ENCODE data around the gene ULK4.
A peak's percentile ranks its signal among the peaks of the same experiment; 100 is the strongest.
"Not testable (repeated sequence)": the region's sequence is repeated elsewhere in the genome, so short reads cannot be mapped to it uniquely, and the experiment has no call there.

Gene ULK4

DNA sequence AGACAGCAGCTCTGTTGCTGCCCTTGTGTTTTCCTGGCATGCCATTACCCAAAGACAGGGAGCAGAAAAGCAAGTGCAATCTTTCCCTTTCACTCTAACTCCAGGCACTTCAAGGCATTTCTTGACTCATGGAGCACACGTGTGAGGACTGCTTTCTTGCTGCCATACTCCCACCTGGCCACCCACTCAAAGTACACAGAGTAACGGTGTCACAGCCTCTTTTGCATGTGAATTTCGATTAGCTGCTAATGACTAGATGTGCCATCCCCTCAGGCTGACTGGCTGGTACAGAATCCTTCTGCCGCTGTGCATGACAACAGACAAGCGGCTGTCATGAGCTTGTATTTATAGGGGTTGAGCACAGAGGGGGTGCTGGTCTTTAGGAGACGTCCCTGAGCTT lies 382.0 kb downstream of the ULK4 start:
- DNase-seq (ENCODE audit: low spot score), result no peak

DNA sequence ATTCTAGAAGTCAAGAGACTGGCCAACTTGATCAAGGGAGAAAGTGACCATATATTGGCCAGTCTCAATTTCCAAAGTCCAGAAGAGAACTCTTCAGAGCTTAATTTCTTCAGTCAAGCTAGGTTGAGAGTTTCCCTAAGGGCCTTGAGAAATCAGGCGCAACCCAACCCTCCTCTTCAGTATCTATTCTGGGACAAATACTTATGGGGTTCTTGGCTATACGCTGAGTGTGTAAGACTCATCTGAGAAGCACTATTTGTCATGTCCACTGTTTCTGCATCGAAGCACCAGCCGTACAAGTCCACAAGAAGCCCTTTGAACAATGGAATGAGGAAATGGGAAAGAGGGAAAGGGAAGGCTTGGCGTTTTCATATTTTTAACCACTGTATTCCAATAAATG lies 383.1 kb downstream of the ULK4 start:
- DNase-seq (ENCODE audit: low spot score), result no peak

DNA sequence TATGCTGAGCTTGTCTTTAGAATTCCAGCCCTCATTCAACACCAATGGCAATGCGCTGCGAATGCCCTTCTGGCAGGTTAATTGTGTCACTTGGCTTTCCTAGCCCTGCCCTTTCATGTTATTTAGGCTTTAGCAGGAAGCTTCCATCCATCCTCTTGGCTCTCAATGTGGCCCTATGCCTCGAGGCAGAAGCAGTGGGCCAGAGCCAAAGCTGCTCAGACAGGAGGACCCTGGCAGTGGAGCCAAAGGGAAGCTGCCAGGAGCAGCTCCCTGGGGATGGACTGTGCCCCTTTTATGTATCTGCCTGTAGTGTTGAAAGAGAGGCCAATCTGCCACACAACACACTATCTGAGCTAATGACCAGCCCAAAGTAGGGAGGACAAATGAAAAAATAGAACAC lies 386.2 kb downstream of the ULK4 start:
- DNase-seq (ENCODE audit: low spot score), result peak; percentile 11

DNA sequence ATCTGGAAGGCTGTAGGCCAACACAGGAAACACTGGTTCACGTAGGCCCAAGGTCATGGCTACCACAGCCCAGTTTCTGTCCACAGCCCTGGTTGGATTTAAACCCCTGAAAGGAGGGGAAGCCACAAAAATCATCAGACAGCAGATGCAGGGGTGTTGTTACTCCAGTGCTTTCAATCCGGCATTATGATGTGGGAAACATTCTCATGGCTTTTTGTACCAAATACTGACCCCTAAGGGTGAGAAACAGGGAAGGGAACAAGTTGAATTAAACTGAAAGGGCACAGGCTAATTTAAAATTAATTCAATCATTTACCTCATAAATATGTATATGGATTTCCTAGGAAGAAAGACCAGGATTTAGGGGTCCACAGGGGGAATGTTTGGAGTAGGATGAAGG lies 387.0 kb downstream of the ULK4 start:
- DNase-seq (ENCODE audit: low spot score), result peak; percentile 20

DNA sequence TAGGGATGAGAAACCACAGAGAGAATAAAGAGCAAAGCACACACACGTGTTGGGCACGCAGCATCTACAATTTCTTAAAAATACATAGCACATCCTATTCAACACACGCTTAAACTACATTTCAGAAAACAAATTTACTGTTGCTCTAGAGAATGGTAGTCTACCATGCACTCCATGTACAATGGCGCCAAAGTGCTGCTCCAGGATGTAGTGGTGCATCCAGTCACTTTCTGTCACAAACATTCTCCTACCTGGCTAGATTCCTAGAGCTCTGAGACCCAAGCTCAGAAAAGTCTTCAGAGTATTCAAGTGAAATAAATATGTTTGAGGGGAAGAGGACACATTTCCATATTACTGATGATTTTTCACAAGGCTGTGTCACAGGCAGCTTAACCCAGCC lies 388.3 kb downstream of the ULK4 start:
- no peak for DNase-seq (ENCODE audit: low spot score)

DNA sequence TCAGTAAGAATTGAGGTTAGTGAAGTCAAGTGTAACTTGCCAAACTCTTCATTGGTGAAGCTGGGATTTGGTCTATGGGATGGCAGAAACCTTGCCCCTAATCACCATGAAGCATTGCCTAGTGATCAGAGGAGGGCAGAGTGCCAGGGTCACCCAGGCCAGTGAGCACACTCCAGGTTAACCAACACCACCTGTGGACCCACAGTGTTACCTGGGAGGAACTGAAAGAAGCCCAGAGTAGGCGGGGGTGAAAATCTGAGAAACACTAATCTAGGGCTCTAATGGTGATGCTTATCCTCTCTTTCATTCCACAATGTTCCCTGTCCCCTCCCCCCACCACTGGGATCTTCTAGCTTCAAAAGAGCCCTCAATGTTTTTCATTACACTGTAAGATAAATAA lies 389.8 kb downstream of the ULK4 start:
- no peak for DNase-seq (ENCODE audit: low spot score)

DNA sequence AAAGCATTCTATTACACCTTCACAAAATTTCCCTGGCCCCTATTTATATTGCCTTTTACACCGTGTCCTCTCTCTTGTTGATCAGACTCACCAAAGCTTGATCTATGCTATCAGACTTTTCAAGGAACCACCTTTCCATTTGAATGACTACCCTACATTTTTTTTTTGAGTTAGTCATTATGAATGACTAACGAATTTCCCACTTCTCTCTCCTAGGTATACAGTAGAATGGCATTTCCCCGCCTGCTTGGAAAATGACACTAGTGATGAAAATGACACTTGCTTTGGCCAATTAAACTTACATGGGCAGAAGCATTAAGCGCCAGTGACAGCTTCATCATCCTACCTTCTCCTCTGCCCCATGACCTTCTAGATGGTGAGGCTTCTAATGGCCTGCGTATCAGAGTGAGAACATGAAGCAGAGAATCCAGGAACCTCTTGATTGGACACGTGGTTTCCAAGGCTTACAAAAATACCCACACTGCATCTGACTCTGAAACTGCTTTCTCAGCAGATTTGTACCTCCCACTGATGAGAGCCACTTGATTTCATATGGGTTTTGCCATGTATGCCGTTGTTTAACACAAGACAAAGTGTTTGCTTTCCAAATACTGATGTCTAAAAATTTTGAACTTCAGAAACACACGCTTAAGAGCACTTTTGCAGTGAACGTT lies 392.1 kb downstream of the ULK4 start:
- DNase-seq (ENCODE audit: low spot score), result no peak

DNA sequence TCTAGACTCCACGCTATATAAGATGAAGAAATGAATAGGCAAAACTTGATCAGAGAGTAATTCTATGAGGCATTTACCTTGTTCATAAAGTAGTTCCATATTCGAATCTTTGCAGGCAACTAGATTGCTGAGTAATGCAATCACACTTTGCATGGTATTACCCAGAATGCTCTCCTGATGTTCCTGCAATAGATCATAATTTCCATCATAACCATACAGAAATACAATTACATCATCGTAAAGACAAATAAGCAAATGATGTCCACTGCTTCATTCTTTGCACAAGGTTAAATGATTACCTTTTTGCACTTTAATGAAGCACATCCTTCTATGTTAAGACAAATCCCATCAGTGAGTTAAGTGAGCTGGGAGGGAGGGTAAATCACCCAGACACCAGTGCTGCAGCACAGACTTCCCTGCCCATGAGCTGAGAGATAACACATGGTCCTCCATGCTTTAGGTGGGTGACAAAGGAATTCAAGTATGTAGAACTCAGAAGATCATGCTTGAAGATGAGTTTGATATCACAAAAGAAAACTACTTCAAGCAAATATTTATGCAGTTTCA lies 395.9 kb downstream of the ULK4 start:
- DNase-seq (ENCODE audit: low spot score), result no peak

DNA sequence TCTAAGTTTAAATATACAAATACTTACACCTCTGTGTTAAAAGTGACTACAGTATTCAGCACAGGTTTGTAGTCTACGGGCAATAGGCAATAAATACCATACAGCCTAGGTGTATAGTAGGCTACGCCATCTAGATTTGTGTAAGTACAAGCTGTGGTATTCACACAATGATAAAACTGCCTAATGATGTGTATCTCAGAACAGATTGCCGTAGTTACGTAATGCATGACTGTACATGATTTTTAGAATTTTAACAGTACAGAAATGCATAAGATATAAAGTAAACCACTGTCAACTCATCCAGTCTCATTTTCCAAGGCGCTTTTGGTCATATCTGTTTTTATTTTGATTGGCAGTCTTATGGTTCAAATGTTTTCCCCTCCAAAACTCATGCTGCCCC lies 396.9 kb downstream of the ULK4 start:
- no peak for DNase-seq (ENCODE audit: low spot score)

DNA sequence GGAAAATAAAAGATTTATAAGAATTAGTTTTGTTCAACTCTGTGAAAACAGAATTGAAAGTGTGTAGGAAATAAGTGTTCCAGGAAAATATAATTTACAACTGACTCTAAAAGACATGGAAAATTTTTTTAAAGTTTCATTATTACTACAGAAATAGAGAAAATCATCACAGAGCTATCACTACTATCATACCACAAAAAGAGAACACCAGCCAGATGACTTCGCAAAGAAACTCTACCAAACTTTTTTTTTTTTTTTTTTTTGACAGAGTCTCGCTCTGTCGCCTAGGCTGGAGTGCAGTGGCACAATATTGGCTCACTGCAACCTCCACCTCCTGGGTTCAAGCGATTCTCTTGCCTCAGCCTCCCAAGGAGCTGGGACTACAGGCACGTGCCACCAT lies 405.7 kb downstream of the ULK4 start:
- DNase-seq (ENCODE audit: low spot score), result not testable (repeated sequence)

DNA sequence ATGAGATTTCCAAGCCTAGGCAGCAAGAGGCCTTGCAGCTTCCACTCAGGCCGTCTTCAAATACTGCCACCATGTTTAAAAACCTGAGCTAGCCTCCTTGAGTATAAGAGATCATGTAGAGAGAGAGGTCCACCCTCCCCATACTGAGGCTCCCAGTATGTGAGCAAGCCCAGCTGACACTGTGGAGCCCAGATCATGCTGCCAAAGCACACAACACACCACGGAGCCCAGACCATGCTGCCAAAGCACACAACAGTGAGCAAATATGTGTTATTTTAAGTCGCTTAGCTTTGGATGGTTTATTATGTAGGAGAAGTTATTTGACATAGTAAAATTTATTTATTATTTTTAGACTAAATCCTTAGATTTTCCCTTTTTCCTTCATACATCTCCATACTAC lies 428.9 kb downstream of the ULK4 start:
- DNase-seq (ENCODE audit: low spot score), result no peak

DNA sequence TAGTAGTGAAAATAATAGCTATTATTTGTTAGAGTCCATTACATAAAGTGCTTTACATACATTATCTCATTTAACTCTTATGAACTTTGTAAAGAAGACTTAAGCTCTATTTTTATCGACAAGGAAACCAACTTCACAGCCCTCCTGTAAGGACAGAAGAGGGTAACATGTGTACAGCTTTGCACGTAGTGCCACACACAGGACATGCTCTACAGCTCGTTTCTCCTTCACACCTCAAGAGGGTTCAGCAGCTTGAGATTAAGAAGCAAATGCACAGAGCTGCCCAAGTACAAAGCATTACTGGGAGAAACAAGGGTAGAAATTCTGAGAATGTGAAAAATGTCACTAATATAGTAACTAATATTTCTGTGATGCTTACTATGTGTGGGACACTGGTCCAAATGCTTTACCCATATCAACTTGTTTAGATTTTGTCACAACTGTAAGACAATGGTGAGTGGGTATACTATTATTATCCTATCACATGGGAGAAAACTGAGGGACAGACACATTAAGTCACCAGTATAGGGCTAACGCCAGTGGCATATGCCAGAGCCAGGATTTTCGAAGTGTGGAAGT lies 434.8 kb downstream of the ULK4 start:
- no peak for DNase-seq (ENCODE audit: low spot score)

DNA sequence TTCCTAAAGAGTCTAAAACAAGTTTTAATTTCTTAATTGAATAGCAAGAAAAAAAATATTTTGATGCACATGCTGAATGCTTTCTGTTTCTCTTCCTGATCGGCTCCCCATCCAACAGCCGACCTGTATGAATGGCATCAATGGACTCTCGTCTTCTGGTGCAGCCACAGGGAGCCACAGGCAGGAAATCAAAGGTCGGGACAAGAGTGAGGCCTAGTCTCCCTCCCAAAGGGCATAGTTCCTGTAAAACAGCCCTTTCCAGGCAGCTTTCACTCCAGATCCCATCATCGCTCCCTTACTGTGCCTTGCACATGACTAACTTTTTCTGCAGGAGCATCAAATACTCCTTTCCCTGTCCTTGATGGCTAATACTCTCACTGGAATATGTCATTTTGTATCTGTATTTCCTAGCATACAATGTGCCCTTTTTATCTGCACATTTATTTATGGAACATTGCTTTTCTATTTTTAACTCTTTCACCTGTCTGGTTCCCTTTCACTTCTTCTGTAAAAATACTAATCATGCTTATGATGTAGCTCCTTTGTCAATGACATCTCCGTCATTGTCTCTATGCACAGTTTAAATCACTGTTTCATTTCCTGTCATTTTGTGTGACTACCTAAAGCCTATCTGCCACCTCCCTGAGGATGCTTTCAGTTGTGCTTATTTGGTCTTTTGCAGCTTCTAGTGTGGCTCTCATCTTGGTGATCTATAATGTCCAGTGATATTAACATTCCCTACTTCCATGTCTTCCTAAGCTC lies 436.4 kb downstream of the ULK4 start:
- no peak for DNase-seq (ENCODE audit: low spot score)

DNA sequence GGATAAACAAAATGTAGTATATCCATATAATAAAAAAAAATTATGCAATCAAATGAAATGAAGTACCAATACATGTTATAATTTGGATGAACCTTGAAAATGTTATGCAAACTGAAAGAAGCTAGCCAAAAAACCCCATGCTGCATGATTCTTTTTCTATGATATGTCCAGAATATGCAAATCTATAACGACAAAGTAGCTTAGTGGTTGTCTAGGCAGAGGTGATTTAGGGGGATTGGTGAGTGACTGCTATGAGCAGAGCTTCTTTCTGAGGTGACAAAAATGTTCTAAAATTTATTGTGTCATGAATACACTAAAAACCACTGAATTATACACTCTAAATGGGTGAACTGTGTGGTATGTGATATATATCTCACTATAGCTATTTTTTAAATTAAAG lies 438.0 kb downstream of the ULK4 start:
- no peak for DNase-seq (ENCODE audit: low spot score)

DNA sequence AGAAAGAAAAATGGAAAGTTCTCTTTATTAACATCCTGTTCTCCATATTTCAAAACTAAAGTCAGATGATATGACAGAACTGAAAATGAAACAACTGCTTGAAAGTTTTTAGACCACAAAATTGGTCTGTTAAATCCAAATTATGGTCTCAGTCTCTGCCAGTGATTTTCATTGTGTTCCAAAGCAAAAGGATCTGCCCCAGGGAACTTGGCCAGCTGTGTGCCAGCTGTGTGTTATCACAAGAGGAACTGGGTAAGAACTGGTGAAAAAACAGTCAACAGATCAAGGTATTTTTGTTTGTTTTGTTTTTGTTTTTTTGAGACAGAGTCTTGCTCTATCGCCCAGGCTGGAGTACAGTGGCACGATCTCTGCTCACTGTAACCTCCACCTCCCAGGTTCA lies 439.3 kb downstream of the ULK4 start:
- no peak for DNase-seq (ENCODE audit: low spot score)

DNA sequence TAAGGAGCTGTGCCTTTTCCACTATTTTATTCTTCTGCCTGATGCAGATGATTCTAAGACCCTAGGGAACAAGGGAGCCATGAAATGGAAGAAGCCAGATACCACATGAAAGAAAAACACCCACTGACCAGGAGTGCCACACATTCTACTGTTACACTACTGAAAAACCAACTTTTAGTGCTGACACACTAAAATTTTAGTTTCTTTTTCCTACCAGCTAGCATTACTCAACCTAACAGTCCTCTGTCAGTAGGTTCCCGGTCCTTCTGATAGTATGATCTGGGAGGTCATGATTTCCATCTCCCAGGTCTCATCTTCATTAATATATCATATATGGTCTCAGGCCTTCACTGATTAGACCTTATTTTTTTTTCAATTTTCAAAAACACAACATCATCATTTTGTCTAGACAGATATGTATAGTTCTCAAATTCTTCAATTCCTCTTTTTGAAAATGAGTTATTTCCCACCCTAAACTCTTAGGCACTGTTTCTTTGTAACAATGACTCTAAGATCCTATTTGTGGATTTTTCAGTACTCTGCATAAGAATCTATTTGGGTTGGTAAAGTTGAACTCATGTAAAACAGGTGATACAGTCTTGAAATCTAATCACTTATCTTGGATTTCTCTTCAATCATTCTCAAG lies 440.8 kb downstream of the ULK4 start:
- no peak for DNase-seq (ENCODE audit: low spot score)

DNA sequence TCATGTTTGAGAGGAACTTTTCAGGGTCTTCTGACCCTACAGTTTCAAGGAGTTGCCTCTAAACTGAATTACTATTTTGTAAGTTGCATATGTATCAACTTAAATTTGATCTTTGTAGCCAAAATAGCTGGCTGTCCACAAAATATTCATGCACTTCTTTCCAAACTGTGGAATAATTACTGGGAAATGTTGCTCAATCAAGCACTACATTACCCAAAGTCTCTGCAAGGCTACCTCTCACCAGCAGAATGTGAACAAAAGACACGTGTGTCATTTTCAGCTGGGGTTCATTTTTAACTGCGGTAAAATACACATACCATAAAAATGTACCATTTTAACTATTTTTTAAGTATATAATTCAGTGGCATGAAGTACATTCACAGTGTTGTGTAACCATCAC lies 442.2 kb downstream of the ULK4 start:
- DNase-seq (ENCODE audit: low spot score), result no peak

DNA sequence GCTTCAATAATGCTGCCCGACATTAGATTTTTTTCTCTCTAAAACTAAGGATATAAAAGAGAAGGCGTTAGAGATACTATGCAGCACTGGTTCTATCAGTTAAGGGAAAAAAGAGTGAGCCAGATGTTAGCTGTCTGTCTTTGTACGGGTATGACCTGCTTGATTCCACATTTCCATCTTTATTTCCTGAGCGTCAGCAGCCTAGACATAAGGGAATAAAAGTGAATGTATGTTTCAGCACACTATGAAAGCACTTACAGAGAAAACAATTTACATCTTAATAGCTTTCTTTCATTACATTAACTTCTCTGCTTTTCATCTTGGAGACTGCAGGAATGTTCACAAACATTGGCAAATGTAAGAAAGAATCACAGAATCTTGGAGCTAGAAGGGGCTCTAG lies 443.3 kb downstream of the ULK4 start:
- DNase-seq (ENCODE audit: low spot score), result no peak

DNA sequence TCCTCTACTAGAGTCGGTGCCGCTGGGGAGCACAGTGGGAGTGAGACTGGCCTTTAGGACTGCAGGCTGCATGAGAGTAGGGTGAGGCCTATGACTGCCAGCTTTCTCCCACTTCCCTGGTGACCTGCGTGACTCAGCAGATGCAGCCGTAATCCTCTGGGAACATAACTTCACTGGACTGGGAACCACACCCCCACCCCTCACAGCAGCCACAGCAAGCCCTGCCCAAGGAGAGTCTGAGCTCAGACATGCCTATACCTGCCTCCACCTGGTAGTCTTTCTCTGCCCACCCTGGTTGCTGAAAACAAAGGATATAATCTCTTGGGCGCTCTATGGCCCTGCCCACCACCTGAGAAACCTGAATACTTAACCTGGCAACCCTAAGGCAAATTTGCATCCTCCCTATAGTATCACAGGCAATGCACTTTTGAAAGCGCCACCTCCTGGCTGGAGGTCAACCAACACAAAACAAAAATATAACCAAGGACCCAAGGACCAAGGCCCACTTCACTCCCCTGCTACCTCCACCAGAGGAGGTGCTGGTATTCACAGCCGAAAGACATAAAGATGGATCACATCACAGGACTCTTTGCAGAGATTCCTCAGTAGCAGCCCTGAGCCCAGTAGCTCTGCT lies 453.7 kb downstream of the ULK4 start:
- DNase-seq (ENCODE audit: low spot score), result no peak

DNA sequence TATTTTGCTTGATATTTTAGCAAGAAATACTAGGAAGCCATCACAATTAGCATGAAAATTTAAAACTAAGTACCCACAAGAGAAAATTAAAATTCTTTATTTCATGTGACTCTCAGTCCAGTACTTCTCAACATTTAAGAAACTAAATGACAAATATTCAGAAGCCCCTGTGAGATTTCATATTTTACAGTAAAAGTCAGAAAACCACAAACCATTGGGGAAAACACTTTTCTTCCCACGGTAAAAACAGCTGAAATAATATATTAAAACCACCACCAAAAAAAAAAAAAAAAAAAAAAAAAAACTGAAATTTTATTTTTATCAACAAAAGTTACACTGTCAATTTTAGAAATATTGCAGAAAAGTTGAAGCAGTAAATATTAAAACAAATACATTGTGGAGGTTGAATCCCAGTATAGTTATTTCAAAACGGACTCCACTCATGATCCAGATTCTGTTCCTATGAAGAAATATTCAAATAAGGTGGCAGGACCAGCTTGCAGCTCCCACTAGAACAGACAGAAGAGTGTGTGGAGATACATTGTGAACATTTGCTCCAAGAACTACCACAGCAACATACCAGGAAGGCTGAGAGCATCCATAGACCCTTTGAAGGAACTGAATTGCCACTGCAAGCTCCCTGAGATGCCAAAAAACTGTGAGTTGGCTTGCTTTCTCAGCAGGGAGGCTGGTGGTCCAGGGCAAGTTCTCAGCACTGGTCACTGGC lies 454.4 kb downstream of the ULK4 start:
- DNase-seq (ENCODE audit: low spot score), result no peak

DNA sequence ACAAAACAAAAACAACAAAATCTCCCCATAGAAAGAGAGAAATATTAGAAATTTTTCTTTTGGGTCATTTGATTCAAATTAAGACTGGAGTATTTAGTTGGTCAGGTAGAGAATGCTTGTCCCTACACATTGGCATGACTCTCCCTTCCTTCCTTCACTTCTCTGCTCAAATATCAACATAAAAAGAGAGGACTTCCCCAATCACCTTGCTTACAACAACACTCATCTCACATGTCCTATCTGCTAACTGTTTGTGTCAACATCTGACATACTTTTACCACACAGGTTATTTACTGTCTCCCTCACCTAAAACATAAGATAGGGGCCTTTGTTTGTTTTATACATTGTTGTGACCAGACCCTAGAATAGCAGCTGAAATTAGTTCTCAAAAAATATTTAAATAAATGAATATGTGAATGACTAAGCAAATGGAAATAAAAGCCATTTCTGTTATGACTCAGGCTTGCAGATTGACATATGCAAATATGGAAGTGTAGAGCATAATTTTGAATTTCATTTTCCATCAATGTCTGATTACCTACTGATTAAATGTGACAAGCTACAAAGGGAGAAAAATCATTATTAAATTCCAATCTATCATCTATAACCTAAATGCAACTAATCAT lies 457.8 kb downstream of the ULK4 start:
- no peak for DNase-seq (ENCODE audit: low spot score)

Measured in pons (tissue), 1 donor.